Activated naive CD8-positive, alpha-beta T cell treated with anti-CD3 and anti-CD28 coated beads, Interleukin-2, amount 50 U/mL, for 24 hours (primary cell): Measurements from ENCODE around the gene MSI2.
A peak's percentile ranks its signal among the peaks of the same experiment; 100 is the strongest.

ENCODE experiments used
- ATAC-seq: fragments of 150-1000 bp; cut with Tn5 transposase; one replicate; pipeline ENCODE4 v1.10.0; 2021
- DNase-seq: peaks from one replicate; pipeline ENCODE4 v3.0.0; 2021
- H3K27ac Mint-ChIP-seq: one replicate; pipeline ENCODE4 v1.8.0; 2021; ENCODE audit warnings: mild to moderate bottlenecking, mixed read lengths
- H3K27me3 Mint-ChIP-seq: one replicate; pipeline ENCODE4 v1.8.0; 2021; ENCODE audit warnings: mixed read lengths
- H3K36me3 Mint-ChIP-seq: one replicate; pipeline ENCODE4 v1.8.0; 2021; ENCODE audit warnings: low read depth, mixed read lengths
- H3K4me1 Mint-ChIP-seq: one replicate; pipeline ENCODE4 v1.8.0; 2021; ENCODE audit warnings: mixed read lengths
- H3K4me3 Mint-ChIP-seq: one replicate; pipeline ENCODE4 v1.8.0; 2021; ENCODE audit warnings: mild to moderate bottlenecking, moderate library complexity, mixed read lengths
- H3K9me3 Mint-ChIP-seq: one replicate; pipeline ENCODE4 v1.8.0; 2021; ENCODE audit warnings: mixed read lengths

MSI2 gene

GRCh38 chr17:57373756-57374155 is 117.4 kb downstream of the MSI2 start:
- H3K27ac Mint-ChIP-seq: no peak overlapping the region
- no peak overlapping the region for H3K4me3 Mint-ChIP-seq
- ATAC-seq (no peak), DNase-seq (no peak)
- no peaks in the 10 kb centered on the region for H3K27me3 Mint-ChIP-seq
- peaks cover 18% of the 10 kb centered on the region for H3K36me3 Mint-ChIP-seq
- H3K9me3 Mint-ChIP-seq: no peaks in the 10 kb centered on the region
- H3K4me1 Mint-ChIP-seq: peaks cover 18% of the 10 kb centered on the region

- ATAC-seq: no peak
Measured at GRCh38 chr17:57375040-57375769, 118.9 kb downstream of the MSI2 start.

GRCh38 chr17:57375770-57376225 is 119.5 kb downstream of the MSI2 start:
- no peaks in the 10 kb centered on the region for H3K27me3 Mint-ChIP-seq
- no peak overlapping the region for H3K4me3 Mint-ChIP-seq
- no peak for DNase-seq
- H3K36me3 Mint-ChIP-seq: peaks cover 18% of the 10 kb centered on the region
- H3K27ac Mint-ChIP-seq: no peak overlapping the region
- no peak for ATAC-seq
- H3K4me1 Mint-ChIP-seq: peaks cover 18% of the 10 kb centered on the region
- H3K9me3 Mint-ChIP-seq: no peaks in the 10 kb centered on the region

More at GRCh38 chr17:57375040-57375769, 118.9 kb downstream of the MSI2 start:
- Mint-ChIP-seq H3K36me3 (peaks cover 18% of the 10 kb centered on the region), H3K4me3 (no peak overlapping the region), H3K27ac (no peak overlapping the region), H3K27me3 (no peaks in the 10 kb centered on the region), H3K4me1 (peaks cover 18% of the 10 kb centered on the region), H3K9me3 (no peaks in the 10 kb centered on the region)
- DNase-seq: no peak

GRCh38 chr17:57377094-57377493 is 120.8 kb downstream of the MSI2 start:
- no peak overlapping the region for H3K4me3 Mint-ChIP-seq
- H3K27ac Mint-ChIP-seq: no peak overlapping the region
- H3K9me3 Mint-ChIP-seq: peaks cover 2% of the 10 kb centered on the region
- H3K27me3 Mint-ChIP-seq: no peaks in the 10 kb centered on the region
- DNase-seq (no peak), ATAC-seq (no peak)
- peaks cover 20% of the 10 kb centered on the region for H3K4me1 Mint-ChIP-seq
- H3K36me3 Mint-ChIP-seq: peaks cover 20% of the 10 kb centered on the region

DNA sequence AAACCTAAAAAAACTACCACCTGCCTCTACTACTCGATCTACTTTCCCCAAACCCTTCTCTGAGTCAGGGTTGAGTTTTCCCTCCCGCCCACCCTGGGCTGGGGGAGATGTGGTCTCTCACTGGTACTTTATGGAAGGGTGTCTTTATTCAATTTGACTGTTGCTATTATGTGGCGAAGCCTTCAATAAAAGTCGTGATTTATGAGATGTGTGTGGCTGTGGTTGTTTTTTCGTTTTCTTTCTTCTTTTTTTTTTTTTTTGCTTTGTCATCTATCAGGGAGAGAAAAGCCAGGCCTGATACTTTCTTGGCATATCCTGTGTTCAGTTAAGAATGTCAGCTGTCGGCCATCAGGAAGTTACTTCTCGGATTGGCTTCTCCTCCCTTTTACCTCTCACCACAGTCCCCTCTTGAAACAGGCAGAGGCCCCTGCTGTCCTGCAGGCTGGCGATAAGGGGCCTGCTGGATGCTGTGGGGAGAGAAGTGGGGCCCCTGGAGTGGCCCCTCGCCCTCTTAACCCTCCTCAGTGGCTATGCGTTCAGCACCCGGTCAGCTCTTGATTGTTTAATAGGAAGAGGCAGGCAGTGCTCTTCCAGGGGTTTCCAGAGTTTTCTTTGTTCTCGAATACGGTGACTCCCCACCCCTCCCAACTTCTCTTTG is 123.0 kb downstream of the MSI2 start:
- Mint-ChIP-seq H3K27ac (peak overlapping the region; percentile 62), H3K4me1 (peaks cover 20% of the 10 kb centered on the region), H3K9me3 (peaks cover 17% of the 10 kb centered on the region), H3K4me3 (no peak overlapping the region), H3K36me3 (peaks cover 21% of the 10 kb centered on the region), H3K27me3 (no peaks in the 10 kb centered on the region)
- DNase-seq: no peak
- ATAC-seq: peak; percentile 24

GRCh38 chr17:57379895-57380434 is 123.6 kb downstream of the MSI2 start:
- Mint-ChIP-seq H3K36me3 (peaks cover 26% of the 10 kb centered on the region), H3K4me3 (no peak overlapping the region), H3K27me3 (no peaks in the 10 kb centered on the region), H3K27ac (no peak overlapping the region), H3K4me1 (peaks cover 20% of the 10 kb centered on the region), H3K9me3 (peaks cover 23% of the 10 kb centered on the region)
- no peak for ATAC-seq
- no peak for DNase-seq

GRCh38 chr17:57381498-57381897 is 125.2 kb downstream of the MSI2 start:
- Mint-ChIP-seq H3K4me3 (no peak overlapping the region), H3K9me3 (peaks cover 32% of the 10 kb centered on the region), H3K27ac (no peak overlapping the region), H3K36me3 (peaks cover 36% of the 10 kb centered on the region), H3K4me1 (peaks cover 20% of the 10 kb centered on the region), H3K27me3 (no peaks in the 10 kb centered on the region)
- DNase-seq: no peak
- no peak for ATAC-seq

DNA sequence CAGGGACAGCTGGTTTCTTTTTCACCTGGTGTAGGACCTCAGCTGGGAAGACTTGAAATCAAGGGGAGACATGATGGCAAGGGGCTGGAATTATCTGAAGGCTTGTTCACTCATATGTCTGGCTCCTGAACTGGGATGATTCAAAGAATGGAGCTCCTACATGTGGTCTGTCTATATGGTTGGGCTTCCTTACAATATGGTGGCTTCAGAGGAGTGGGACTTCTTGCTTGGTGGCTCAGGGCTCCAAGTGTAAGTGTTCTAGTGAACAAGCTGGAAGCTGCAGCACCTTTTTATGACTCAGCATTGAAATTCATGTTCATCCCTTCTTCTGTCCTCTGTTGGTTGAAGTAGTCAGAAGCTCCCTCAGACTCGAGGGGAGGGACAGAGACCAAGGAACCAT is 127.9 kb downstream of the MSI2 start:
- Mint-ChIP-seq H3K27me3 (no peaks in the 10 kb centered on the region), H3K36me3 (peaks cover 55% of the 10 kb centered on the region), H3K4me3 (no peak overlapping the region), H3K4me1 (peaks cover 14% of the 10 kb centered on the region), H3K27ac (no peak overlapping the region), H3K9me3 (peaks cover 40% of the 10 kb centered on the region)
- ATAC-seq (no peak), DNase-seq (no peak)

- Mint-ChIP-seq H3K27me3 (no peaks in the 10 kb centered on the region), H3K9me3 (peaks cover 40% of the 10 kb centered on the region), H3K27ac (no peak overlapping the region), H3K36me3 (peaks cover 56% of the 10 kb centered on the region), H3K4me1 (peaks cover 8% of the 10 kb centered on the region), H3K4me3 (no peak overlapping the region)
- ATAC-seq: no peak
- DNase-seq: no peak
Measured at GRCh38 chr17:57385975-57386374, 129.7 kb downstream of the MSI2 start.

- ATAC-seq: no peak
- Mint-ChIP-seq H3K27ac (no peak overlapping the region), H3K4me3 (no peak overlapping the region), H3K4me1 (peaks cover 15% of the 10 kb centered on the region), H3K27me3 (no peaks in the 10 kb centered on the region), H3K36me3 (peaks cover 53% of the 10 kb centered on the region), H3K9me3 (peaks cover 38% of the 10 kb centered on the region)
- DNase-seq: no peak
Measured at GRCh38 chr17:57387575-57387974, 131.3 kb downstream of the MSI2 start.

DNA sequence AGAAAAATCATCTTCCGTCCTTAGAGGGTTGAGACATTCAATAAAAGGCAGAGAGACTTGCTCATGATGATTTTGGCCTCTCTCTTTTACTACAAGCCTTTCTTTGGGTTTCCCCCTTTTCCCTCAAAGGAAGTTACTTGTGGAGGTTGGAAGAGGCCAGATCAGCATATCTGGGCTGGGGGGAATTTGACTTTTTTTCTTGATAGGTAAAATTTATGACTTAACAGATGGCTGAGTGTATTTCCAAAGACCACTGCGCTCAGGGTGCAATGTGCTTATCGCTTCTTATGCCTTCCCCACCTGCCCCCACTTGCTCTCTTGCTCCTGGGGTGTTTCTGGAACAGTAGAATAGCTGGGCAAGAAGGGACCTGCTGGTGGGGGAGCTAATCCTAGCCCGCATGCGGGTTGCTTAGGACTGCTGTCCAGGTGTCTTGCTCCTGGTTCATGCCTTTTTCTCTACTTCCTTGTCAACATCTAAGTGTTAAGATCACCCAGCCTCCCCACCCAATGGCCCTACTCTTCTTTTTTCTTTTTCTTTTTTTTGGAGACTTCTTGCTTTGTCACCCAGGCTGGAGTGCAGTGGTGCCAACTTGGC is 131.9 kb downstream of the MSI2 start:
- H3K4me1 Mint-ChIP-seq: peaks cover 15% of the 10 kb centered on the region
- H3K27me3 Mint-ChIP-seq: no peaks in the 10 kb centered on the region
- peaks cover 39% of the 10 kb centered on the region for H3K9me3 Mint-ChIP-seq
- no peak overlapping the region for H3K4me3 Mint-ChIP-seq
- DNase-seq (no peak), ATAC-seq (no peak)
- no peak overlapping the region for H3K27ac Mint-ChIP-seq
- peaks cover 56% of the 10 kb centered on the region for H3K36me3 Mint-ChIP-seq

DNA sequence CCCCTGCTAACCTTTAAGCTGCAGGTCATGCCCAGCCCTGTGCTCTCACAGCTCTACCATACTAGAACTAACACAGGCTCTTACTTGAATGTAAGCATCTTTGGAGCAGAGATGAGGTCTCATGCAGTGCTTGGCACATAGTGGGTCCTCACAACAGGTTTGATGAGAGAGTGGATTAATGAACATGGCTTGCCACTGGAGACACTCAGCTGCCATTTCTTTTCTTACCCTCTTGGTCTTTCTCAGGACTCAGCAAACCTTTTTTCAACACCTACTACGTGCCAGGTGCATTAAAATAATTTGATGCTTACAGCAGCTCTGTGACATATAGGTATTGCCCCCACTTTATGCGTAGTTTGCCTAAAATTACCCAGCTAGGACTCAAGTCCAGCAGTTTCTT is 133.2 kb downstream of the MSI2 start:
- Mint-ChIP-seq H3K27me3 (no peaks in the 10 kb centered on the region), H3K4me3 (no peak overlapping the region), H3K4me1 (peaks cover 15% of the 10 kb centered on the region), H3K9me3 (peaks cover 33% of the 10 kb centered on the region), H3K36me3 (peaks cover 54% of the 10 kb centered on the region), H3K27ac (no peak overlapping the region)
- ATAC-seq: no peak
- no peak for DNase-seq

DNA sequence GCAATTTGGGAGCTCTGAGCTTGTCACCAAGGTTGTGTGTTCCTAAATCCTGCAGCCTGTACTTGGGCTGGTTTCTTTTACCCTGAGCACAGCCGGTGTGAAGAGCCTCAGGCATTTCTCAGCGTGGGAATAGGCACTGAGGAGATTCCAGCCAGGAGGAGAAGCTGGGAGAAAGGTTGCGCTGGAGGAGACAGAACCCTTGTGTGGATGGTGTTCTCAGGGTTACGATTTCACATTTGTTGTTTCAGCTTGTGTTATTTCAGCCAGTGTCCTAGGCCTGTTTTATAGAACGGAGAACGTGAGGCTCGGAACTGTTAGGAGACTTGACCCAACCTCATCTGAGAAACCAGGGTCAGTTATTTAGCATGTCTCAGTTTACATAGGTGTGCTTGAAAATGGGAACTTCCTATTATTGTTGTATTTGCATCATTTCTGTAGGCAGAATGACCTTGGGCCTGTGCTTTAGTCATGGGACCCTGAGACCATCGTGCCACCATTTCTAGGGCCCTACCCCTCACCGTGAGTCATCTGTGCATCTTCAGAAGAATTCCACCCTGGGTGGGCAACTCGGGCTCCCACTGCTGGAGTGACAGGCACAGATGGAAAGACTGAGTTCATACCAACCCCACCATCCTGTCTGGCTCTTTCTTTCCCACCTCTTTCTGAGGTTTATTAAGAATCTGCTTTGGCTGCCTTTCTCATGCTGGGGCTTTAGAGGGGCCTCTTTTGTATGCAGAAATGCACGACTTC is 134.9 kb downstream of the MSI2 start:
- Mint-ChIP-seq H3K9me3 (peaks cover 20% of the 10 kb centered on the region), H3K36me3 (peaks cover 39% of the 10 kb centered on the region), H3K4me1 (peaks cover 28% of the 10 kb centered on the region), H3K27me3 (no peaks in the 10 kb centered on the region), H3K4me3 (no peak overlapping the region), H3K27ac (no peak overlapping the region)
- DNase-seq (no peak), ATAC-seq (peak; percentile 47)

GRCh38 chr17:57391857-57392471 is 135.6 kb downstream of the MSI2 start:
- Mint-ChIP-seq H3K9me3 (peaks cover 18% of the 10 kb centered on the region), H3K27me3 (no peaks in the 10 kb centered on the region), H3K36me3 (peaks cover 34% of the 10 kb centered on the region), H3K4me3 (no peak overlapping the region), H3K4me1 (peaks cover 28% of the 10 kb centered on the region), H3K27ac (no peak overlapping the region)
- DNase-seq (no peak), ATAC-seq (no peak)
